KMS-11 (cell line): ENCODE data around the gene TTF2.

Source experiments
- H2AFZ ChIP-seq: fragments of 200-600 bp; sonication (generic); 2 replicates; pipeline ENCODE4 v1.6.1; 2016; ENCODE audit warnings: antibody characterized with exemption, mixed run types, low read depth
- H3K27ac ChIP-seq: fragments of 200-600 bp; sonication (generic); 2 replicates; pipeline ENCODE4 v1.6.1; 2016; ENCODE audit warnings: mild to moderate bottlenecking, mixed run types
- H3K27me3 ChIP-seq: fragments of 200-600 bp; sonication (generic); 2 replicates; pipeline ENCODE4 v1.6.1; 2017; ENCODE audit warnings: mild to moderate bottlenecking, low read depth, mixed run types, moderate library complexity; ENCODE audit not compliant: insufficient read depth
- H3K36me3 ChIP-seq: fragments of 200-600 bp; sonication (generic); 2 replicates; pipeline ENCODE4 v1.6.1; 2017; ENCODE audit warnings: mild to moderate bottlenecking, mixed run types; ENCODE audit not compliant: insufficient read depth
- H3K4me1 ChIP-seq: fragments of 200-600 bp; sonication (generic); 2 replicates; pipeline ENCODE4 v1.6.1; 2016; ENCODE audit warnings: mild to moderate bottlenecking, low read depth, mixed run types; ENCODE audit not compliant: poor library complexity, severe bottlenecking
- H3K4me2 ChIP-seq: fragments of 200-600 bp; sonication (generic); 2 replicates; pipeline ENCODE4 v1.7.0; 2016; ENCODE audit warnings: mild to moderate bottlenecking, mixed run types
- H3K4me3 ChIP-seq: fragments of 200-600 bp; sonication (generic); IDR thresholded peaks from 2 replicates; pipeline ENCODE4 v1.6.1; 2017; ENCODE audit warnings: low read depth, low read length, mixed read lengths; ENCODE audit not compliant: insufficient read depth
- H3K79me2 ChIP-seq: fragments of 200-600 bp; sonication (generic); 2 replicates; pipeline ENCODE4 v1.6.1; 2016; ENCODE audit warnings: low read depth, mixed run types; ENCODE audit not compliant: insufficient read depth
- H3K9ac ChIP-seq: fragments of 200-600 bp; sonication (generic); 2 replicates; pipeline ENCODE4 v1.6.1; 2016; ENCODE audit warnings: mild to moderate bottlenecking, mixed run types
- H4K20me1 ChIP-seq: fragments of 200-600 bp; sonication (generic); 2 replicates; pipeline ENCODE4 v1.6.1; 2016; ENCODE audit warnings: mild to moderate bottlenecking, mixed run types; ENCODE audit not compliant: insufficient read depth
- TF ChIP-seq, protein P1 (sequence below): fragments of 200-600 bp; sonication (generic); conservative IDR thresholded peaks from 2 replicates; pipeline ENCODE4 v1.6.1; 2017; ENCODE audit warnings: low read depth, mild to moderate bottlenecking, antibody characterized with exemption, low read length, moderate library complexity, mixed read lengths

Gene TTF2

DNA sequence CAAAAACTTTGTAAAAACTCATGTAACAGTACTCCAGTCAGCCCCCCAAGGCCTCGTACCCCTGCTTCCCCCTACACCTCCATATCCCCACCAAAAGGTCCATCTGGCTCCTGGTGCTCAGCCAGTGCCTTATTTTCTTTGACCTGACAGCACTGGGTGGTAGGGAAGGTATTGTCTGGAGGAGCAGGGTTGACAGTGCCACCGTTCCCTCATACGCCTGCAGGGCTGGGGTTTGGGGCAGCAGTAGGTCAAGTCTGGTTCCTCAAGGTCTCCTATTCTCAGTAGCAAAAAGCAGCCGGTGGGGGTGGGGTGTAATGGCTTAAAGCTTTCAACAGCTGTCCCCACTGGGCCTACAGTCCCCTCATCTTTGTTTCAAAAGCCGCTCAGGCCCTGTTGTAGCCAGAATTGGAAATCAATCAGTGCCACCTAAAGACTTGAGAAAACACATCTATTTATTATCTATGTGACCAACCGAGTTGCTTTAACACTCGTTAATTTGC is 25.3 kb upstream of the TTF2 start:
- Histone ChIP-seq H3K4me2 (no peak overlapping the region), H3K79me2 (no peaks in the 10 kb centered on the region), H3K36me3 (no peaks in the 10 kb centered on the region), H3K4me1 (no peaks in the 10 kb centered on the region), H2AFZ (no peak overlapping the region), H3K27ac (no peak overlapping the region), H3K27me3 (no peaks in the 10 kb centered on the region), H4K20me1 (no peaks in the 10 kb centered on the region), H3K4me3 (no peak overlapping the region), H3K9ac (no peak overlapping the region)
- TF ChIP-seq, protein P1, sequence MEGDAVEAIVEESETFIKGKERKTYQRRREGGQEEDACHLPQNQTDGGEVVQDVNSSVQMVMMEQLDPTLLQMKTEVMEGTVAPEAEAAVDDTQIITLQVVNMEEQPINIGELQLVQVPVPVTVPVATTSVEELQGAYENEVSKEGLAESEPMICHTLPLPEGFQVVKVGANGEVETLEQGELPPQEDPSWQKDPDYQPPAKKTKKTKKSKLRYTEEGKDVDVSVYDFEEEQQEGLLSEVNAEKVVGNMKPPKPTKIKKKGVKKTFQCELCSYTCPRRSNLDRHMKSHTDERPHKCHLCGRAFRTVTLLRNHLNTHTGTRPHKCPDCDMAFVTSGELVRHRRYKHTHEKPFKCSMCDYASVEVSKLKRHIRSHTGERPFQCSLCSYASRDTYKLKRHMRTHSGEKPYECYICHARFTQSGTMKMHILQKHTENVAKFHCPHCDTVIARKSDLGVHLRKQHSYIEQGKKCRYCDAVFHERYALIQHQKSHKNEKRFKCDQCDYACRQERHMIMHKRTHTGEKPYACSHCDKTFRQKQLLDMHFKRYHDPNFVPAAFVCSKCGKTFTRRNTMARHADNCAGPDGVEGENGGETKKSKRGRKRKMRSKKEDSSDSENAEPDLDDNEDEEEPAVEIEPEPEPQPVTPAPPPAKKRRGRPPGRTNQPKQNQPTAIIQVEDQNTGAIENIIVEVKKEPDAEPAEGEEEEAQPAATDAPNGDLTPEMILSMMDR, result no peak

DNA sequence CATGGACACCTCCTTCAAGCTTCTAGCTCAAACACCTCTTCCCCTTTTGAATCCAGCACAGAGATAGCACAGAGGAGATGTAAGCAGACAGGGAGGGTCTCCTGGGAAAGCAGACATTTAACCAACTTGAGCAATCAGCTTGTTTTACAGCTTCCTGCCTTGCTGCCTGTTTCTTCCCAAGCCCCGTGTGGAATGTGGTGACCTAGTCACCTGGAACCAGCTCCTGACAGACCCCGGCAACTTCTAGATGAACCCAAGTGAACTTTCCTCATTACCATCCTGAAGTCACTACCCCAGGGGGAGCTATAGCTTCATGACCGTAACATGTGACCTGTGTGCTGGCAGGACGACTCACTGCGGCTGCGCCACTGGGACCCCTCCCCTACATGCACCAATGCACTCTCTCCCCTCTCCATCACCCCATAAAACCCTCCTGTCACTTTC is 24.1 kb upstream of the TTF2 start:
- Histone ChIP-seq H3K4me3 (no peak overlapping the region), H3K36me3 (no peaks in the 10 kb centered on the region), H4K20me1 (no peaks in the 10 kb centered on the region), H3K4me1 (no peaks in the 10 kb centered on the region), H2AFZ (no peak overlapping the region), H3K79me2 (no peaks in the 10 kb centered on the region), H3K27ac (no peak overlapping the region), H3K4me2 (no peak overlapping the region), H3K9ac (no peak overlapping the region), H3K27me3 (no peaks in the 10 kb centered on the region)
- TF ChIP-seq, protein P1, result no peak

DNA sequence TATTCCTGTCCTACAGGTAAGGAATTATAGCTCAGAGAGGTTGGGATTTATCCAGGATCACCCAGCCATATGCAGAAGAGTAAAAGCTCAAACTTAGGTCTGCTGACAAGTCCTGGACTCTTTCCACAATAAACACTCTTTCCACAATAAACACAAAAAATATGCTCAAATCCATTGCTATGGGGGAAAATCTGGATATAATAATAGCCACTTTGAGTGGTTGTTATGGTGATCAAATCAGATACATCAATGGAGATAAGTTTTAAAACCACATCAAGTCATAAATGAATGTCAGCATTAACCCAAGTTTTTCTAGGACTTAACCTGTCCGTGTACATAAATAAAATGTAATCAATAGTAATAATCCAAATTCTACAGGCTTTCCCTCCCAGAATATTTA is 22.3 kb upstream of the TTF2 start:
- no peaks in the 10 kb centered on the region for H4K20me1 ChIP-seq
- H2AFZ ChIP-seq, result no peak overlapping the region
- TF ChIP-seq, protein P1, result no peak
- H3K36me3 ChIP-seq, result no peaks in the 10 kb centered on the region
- no peak overlapping the region for H3K4me2 ChIP-seq
- H3K27me3 ChIP-seq, result no peaks in the 10 kb centered on the region
- H3K79me2 ChIP-seq, result no peaks in the 10 kb centered on the region
- no peak overlapping the region for H3K9ac ChIP-seq
- H3K4me3 ChIP-seq, result no peak overlapping the region
- no peak overlapping the region for H3K27ac ChIP-seq
- H3K4me1 ChIP-seq, result no peaks in the 10 kb centered on the region

DNA sequence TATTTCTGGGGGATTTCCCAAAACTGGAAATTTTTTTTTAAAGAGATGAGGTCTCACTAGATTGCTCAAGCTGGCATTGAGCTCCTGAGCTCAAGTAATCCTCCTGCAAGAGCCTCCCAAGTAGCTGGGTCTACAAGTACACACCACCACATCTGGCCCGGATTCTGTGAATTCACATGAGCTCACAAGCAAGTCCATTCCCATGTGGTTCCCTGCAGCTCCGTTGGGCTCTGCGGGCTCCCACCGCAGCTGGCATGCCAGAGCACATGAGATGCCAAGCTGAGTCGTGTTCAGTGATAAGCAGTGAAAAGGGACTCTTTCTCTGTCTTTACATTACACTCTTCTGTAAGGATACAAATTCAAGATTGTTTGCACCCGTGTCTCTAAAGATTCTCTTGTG is 21.9 kb upstream of the TTF2 start:
- TF ChIP-seq, protein P1, result no peak
- Histone ChIP-seq H3K4me2 (no peak overlapping the region), H3K9ac (no peak overlapping the region), H3K79me2 (no peaks in the 10 kb centered on the region), H3K4me3 (no peak overlapping the region), H3K27me3 (no peaks in the 10 kb centered on the region), H3K27ac (no peak overlapping the region), H2AFZ (no peak overlapping the region), H4K20me1 (no peaks in the 10 kb centered on the region), H3K36me3 (no peaks in the 10 kb centered on the region), H3K4me1 (no peaks in the 10 kb centered on the region)

DNA sequence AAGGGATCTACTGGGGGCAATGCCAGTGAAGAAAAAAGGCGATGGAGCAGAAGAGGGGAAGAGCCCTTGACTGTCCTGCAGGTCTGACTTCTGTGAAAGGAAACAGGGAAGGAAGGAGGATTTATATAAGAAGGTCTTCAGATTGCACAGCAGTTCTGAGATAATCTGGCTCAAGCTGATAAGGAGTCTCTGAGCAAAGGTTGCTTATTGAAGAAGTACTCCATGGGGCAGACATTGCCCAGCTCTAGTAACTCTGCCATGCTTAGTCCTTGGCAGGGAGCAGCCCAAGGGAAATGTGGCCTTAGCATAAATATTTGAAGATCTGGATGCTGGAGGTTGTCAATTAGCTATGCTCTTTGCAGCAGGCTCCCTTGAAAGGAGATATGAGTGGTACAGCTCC is 15.9 kb upstream of the TTF2 start:
- Histone ChIP-seq H4K20me1 (no peaks in the 10 kb centered on the region), H3K4me1 (no peaks in the 10 kb centered on the region), H3K4me2 (no peak overlapping the region), H3K9ac (no peak overlapping the region), H3K27me3 (no peaks in the 10 kb centered on the region), H3K27ac (no peak overlapping the region), H3K36me3 (no peaks in the 10 kb centered on the region), H2AFZ (no peak overlapping the region), H3K79me2 (no peaks in the 10 kb centered on the region), H3K4me3 (no peak overlapping the region)
- TF ChIP-seq, protein P1, result no peak
